A673 (cell line): ENCODE results near the gene ZC3HAV1. TPM values are rescaled to one million over a fixed set of nuclear protein-coding genes. Genes with fewer than 3 reads are reported as not detected.

Experiments used
- BruUV-seq: library from RNA; stranded (reverse); fragments of 400-500 nt; replicated peaks from 2 replicates; lab custom pipeline; 2021; lab: Mats Ljungman, UMichigan
- CTCF ChIA-PET: fragments of 300-600 bp; sonication (Branson Sonifier 250); formaldehyde crosslinking; loops from one replicate; lab custom pipeline; 2022; ENCODE audit warnings: antibody characterized with exemption; lab: Charles Lee
- POLR2A ChIA-PET: fragments of 300-600 bp; sonication (Branson Sonifier 250); formaldehyde crosslinking; loops from one replicate; lab custom pipeline; 2022; ENCODE audit warnings: antibody characterized with exemption; ENCODE audit not compliant: low non-redundant PET; lab: Charles Lee
- DNase-seq: peaks from one replicate; pipeline ENCODE4 v3.0.0-alpha.2; 2015; ENCODE audit warnings: low spot score
- H3K27ac ChIP-seq: fragments of 200-600 bp; sonication (generic); 2 replicates; pipeline ENCODE4 v1.5.1; 2016; ENCODE audit warnings: mixed run types, low read depth, mild to moderate bottlenecking, mixed read lengths, antibody characterized with exemption, low read length; ENCODE audit not compliant: poor library complexity, severe bottlenecking
- H3K27me3 ChIP-seq: fragments of 200-600 bp; sonication (generic); replicated peaks from 2 replicates; pipeline ENCODE4 v1.6.1; 2017; ENCODE audit warnings: mixed run types, low read depth, mild to moderate bottlenecking, mixed read lengths, antibody characterized with exemption, low read length; ENCODE audit not compliant: insufficient read depth, poor library complexity
- H3K36me3 ChIP-seq: fragments of 200-600 bp; sonication (generic); 2 replicates; pipeline ENCODE4 v1.6.1; 2016; ENCODE audit warnings: mixed run types, mild to moderate bottlenecking, mixed read lengths, antibody characterized with exemption, low read length; ENCODE audit not compliant: insufficient read depth, poor library complexity, severe bottlenecking
- H3K4me1 ChIP-seq: fragments of 200-600 bp; sonication (generic); 2 replicates; pipeline ENCODE4 v1.6.1; 2017; ENCODE audit warnings: mixed run types, mild to moderate bottlenecking, mixed read lengths, antibody characterized with exemption, low read length; ENCODE audit not compliant: insufficient read depth, poor library complexity, severe bottlenecking
- H3K4me3 ChIP-seq: fragments of 200-600 bp; sonication (generic); 2 replicates; pipeline ENCODE4 v1.5.1; 2016; ENCODE audit warnings: low read depth, mixed run types, mild to moderate bottlenecking, mixed read lengths, low read length; ENCODE audit not compliant: poor library complexity, severe bottlenecking
- H3K9me3 ChIP-seq: fragments of 200-600 bp; sonication (generic); 2 replicates; pipeline ENCODE4 v1.6.1; 2016; ENCODE audit warnings: mixed run types, low read depth, mild to moderate bottlenecking, mixed read lengths, antibody characterized with exemption, low read length; ENCODE audit not compliant: poor library complexity, severe bottlenecking
- EZH2 ChIP-seq: fragments of 200-600 bp; sonication (generic); IDR thresholded peaks from 2 replicates; pipeline ENCODE4 v1.6.1; 2017; ENCODE audit warnings: borderline replicate concordance, low read depth, mild to moderate bottlenecking, mixed read lengths, antibody characterized with exemption, low read length; ENCODE audit not compliant: poor library complexity, severe bottlenecking
- intact Hi-C: fragments of 100-400 bp; cut with micrococcal nuclease; formaldehyde crosslinking; loops from one replicate; pipeline ENCODE4 v1.10.0; 2022; ENCODE audit not compliant: unreplicated experiment
- total RNA-seq: library from RNA; stranded (reverse); gene quantifications from 2 replicates; pipeline ENCODE4 v1.2.3, GENCODE V29; 2021
- TF ChIP-seq, protein P1 (sequence below): fragments of 300-800, 200-600 bp; sonication (generic); conservative IDR thresholded peaks from 2 replicates; pipeline ENCODE4 v1.5.1; 2017; ENCODE audit warnings: low read depth, mild to moderate bottlenecking, antibody characterized with exemption, low read length, moderate library complexity, mixed read lengths

Gene ZC3HAV1
- total RNA-seq, 1 experiment from 2014 or later = 16.9 TPM

DNA sequence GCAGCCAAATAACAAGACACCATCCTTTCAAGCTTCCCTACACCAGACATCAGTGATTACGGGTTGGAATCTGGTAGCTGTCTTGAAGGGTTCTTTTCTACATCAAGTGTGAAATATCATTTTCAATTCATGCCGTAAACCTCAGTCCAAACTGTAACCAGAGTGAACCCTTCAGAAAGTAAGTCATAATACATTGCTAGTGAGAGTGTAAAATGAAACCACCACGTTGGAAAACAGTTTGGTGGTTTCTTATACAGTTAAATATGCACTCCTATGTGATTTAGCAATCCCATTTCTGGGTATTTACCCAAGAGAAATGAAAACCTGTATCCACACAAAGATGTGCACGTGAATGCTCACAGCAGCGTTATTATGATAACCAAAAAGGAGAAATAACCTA is 48.1 kb downstream of the ZC3HAV1 start:
- no TSS peak for BruUV-seq
- H3K9me3 ChIP-seq = no peaks in the 10 kb centered on the region
- H3K4me1 ChIP-seq = peaks cover 6% of the 10 kb centered on the region
- H3K4me3 ChIP-seq = no peak overlapping the region
- POLR2A ChIA-PET = no interaction called here
- TF ChIP-seq, protein P1, sequence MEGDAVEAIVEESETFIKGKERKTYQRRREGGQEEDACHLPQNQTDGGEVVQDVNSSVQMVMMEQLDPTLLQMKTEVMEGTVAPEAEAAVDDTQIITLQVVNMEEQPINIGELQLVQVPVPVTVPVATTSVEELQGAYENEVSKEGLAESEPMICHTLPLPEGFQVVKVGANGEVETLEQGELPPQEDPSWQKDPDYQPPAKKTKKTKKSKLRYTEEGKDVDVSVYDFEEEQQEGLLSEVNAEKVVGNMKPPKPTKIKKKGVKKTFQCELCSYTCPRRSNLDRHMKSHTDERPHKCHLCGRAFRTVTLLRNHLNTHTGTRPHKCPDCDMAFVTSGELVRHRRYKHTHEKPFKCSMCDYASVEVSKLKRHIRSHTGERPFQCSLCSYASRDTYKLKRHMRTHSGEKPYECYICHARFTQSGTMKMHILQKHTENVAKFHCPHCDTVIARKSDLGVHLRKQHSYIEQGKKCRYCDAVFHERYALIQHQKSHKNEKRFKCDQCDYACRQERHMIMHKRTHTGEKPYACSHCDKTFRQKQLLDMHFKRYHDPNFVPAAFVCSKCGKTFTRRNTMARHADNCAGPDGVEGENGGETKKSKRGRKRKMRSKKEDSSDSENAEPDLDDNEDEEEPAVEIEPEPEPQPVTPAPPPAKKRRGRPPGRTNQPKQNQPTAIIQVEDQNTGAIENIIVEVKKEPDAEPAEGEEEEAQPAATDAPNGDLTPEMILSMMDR = no peak
- no peak for TF ChIP-seq EZH2
- intact Hi-C loops = no loop called here
- H3K27me3 ChIP-seq = no peaks in the 10 kb centered on the region
- H3K36me3 ChIP-seq = no peaks in the 10 kb centered on the region
- no peak overlapping the region for H3K27ac ChIP-seq
- CTCF ChIA-PET = no interaction called here
- no peak for DNase-seq

DNA sequence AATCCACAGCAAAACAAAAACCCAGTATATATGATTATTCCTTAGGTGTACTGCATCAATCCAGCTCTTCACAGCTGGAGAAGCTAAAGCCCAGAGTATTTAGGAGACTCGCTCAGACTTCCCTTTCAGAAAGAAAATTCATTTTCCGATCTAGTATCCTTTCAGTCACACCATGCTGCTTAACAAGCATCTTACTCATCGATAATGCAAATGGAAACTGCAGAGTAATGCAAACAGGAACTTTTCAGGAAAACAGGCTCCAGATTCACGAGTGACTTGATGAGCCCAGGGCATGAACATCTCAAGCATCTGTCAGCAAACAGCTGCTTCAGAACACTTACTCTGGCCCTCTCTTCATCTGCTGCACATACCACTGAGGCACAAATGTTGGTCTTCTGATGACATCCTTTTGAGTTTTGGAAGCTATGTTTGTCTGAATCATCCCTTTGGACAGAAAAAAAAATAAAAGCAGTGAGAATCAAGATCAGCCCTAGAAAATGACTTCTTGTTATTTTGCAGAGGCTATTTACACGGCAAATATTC is 48.8 kb downstream of the ZC3HAV1 start:
- BruUV-seq = no TSS peak
- intact Hi-C loops = no loop called here
- H3K9me3 ChIP-seq = no peaks in the 10 kb centered on the region
- no peak for DNase-seq
- H3K4me1 ChIP-seq = peaks cover 6% of the 10 kb centered on the region
- CTCF ChIA-PET = no interaction called here
- no peak overlapping the region for H3K27ac ChIP-seq
- H3K36me3 ChIP-seq = no peaks in the 10 kb centered on the region
- POLR2A ChIA-PET = no interaction called here
- no peak for TF ChIP-seq EZH2
- TF ChIP-seq, protein P1 = no peak
- no peaks in the 10 kb centered on the region for H3K27me3 ChIP-seq
- H3K4me3 ChIP-seq = no peak overlapping the region

DNA sequence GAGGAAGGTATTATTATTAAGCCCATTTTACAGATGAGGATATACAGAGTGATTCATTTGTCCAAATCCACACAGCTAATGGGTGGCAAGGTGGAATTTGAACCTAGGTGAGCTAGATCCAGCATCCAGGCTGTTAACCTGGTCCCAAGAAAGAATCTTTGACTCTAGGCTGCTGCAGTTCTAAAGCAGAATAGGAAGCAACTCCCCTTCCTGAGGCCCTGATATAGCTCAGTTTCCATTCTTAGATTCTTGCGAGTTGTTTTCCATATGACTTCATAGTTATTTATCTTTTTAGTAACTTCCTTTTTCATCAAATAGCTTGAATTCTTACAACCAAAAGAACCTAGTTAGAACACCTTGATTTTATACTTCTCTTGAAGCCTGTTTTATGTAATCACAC is 49.6 kb downstream of the ZC3HAV1 start:
- CTCF ChIA-PET = interaction anchor here (0.6 kb wide), 1 partner anchor 16 kb away, joined by 3 read pairs; no protein-coding TSS in a partner anchor
- BruUV-seq = no TSS peak
- POLR2A ChIA-PET = no interaction called here

More for the DNA sequence above, 49.6 kb downstream of the ZC3HAV1 start:
- no peak for DNase-seq
- Histone ChIP-seq H3K27ac (no peak overlapping the region), H3K9me3 (no peaks in the 10 kb centered on the region), H3K4me1 (peaks cover 6% of the 10 kb centered on the region), H3K27me3 (no peaks in the 10 kb centered on the region), H3K4me3 (no peak overlapping the region), H3K36me3 (no peaks in the 10 kb centered on the region)
- TF ChIP-seq, protein P1 = no peak
- no peak for TF ChIP-seq EZH2
- intact Hi-C loops = no loop called here
